Effector memory CD8-positive, alpha-beta T cell (primary cell): ENCODE data around the gene BACH2.

ENCODE experiments used
- ATAC-seq: fragments of 150-1000 bp; cut with Tn5 transposase; replicated peaks from 2 replicates; pipeline ENCODE4 v1.10.0; 2021; ENCODE audit warnings: mild to moderate bottlenecking, moderate library complexity
- DNase-seq, 3 experiments: peaks; one replicate each; pipeline ENCODE4 v3.0.0; 2021
- H3K27ac Mint-ChIP-seq, 2 donors: one replicate each; pipeline ENCODE4 v1.8.0; 2022; ENCODE audit warnings: mild to moderate bottlenecking in 2 of 2, mixed read lengths in 2 of 2, moderate library complexity in 2 of 2
- H3K27me3 Mint-ChIP-seq, 2 donors: one replicate each; pipeline ENCODE4 v1.8.0; 2022; ENCODE audit warnings: mixed read lengths in 2 of 2
- H3K36me3 Mint-ChIP-seq: one replicate; pipeline ENCODE4 v1.8.0; 2022; ENCODE audit warnings: mild to moderate bottlenecking, moderate library complexity, mixed read lengths; ENCODE audit not compliant: insufficient read depth
- H3K4me1 Mint-ChIP-seq, 2 donors: one replicate each; pipeline ENCODE4 v1.8.0; 2022; ENCODE audit warnings: low read depth in 2 of 2, mixed read lengths in 2 of 2
- H3K4me3 Mint-ChIP-seq, 2 donors: one replicate each; pipeline ENCODE4 v1.8.0; 2022; ENCODE audit warnings: mild to moderate bottlenecking in 2 of 2, mixed read lengths in 2 of 2, moderate library complexity in 2 of 2
- H3K9me3 Mint-ChIP-seq, 2 donors: one replicate each; pipeline ENCODE4 v1.8.0; 2022; ENCODE audit warnings: mixed read lengths in 2 of 2

Gene BACH2

DNA sequence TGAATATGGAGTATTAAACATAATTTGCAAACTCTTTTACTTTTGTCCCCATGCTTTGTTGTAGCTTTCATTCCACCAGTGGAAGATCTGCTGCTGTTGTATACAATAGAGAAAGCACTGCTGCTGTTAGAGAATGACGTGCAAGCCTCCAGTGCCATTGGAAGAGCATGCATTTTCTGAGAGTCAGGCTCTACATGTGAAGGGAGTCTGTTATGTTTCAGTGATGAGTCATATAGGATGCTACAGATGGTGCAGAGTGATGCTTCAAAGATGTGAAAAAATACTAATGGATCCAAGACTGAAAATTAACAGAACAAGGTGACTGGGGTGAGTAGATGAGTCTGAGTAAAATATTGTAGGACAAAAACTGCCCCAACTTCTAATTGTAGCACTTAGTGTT lies 22.4 kb upstream of the BACH2 start:
- Mint-ChIP-seq H3K36me3 (no peaks in the 10 kb centered on the region), H3K4me3 (no peak overlapping the region), H3K4me1 (peaks cover 0 to 6% of the 10 kb centered on the region in 2 donors), H3K27ac (no peak overlapping the region), H3K9me3 (no peaks in the 10 kb centered on the region), H3K27me3 (peaks cover 9 to 14% of the 10 kb centered on the region in 2 donors)
- ATAC-seq (no peak), DNase-seq (no peak)

DNA sequence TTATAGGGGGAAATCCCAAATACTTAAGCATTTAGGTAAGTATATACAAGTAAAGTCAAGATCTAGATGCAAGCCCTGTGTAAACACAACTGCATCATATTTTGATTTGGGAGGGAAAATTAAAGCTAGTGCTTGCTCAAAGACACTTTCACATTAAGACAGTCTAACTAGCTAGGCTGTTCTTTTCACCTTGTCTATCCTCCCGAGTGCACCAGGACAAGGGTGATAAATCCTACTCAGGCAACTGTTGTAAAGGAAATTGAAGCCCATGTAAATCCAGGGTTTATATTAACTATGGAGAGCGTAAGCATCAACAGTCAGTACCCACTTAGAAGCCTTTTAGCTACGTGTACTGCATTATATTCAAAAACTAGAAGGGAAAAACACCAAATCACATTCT lies 19.3 kb upstream of the BACH2 start:
- Mint-ChIP-seq H3K27ac (no peak overlapping the region), H3K4me1 (peaks cover 0 to 6% of the 10 kb centered on the region in 2 donors), H3K27me3 (peaks cover 30 to 36% of the 10 kb centered on the region in 2 donors), H3K9me3 (no peaks in the 10 kb centered on the region), H3K4me3 (no peak overlapping the region), H3K36me3 (no peaks in the 10 kb centered on the region)
- DNase-seq (no peak), ATAC-seq (no peak)

DNA sequence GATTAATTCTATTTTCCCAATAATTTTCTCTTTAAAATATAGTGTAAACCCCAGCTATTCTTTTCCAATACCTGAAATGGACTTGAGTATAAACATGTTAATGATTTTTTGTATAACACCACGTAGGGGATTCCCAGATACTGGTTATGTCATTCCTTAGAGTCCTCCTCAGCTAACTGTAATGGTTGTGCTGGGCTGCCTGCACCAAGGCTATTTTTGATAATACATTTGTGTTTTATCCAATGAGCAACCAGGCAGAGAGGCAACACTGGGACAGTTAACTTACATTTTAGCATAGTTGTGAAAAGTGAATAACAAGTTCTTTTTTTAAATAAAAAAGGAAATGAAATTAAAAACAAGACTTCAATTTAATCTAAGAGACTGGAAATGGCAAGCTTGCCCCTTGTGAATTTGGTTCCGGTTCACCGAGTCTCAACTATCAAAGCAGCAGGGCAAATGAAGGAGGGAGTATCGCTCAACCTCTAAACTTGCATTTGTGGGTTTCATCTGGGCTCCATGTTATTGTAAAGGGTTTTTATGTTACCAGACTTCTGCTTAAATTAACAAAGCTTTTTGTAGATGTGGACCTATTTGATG lies 18.8 kb upstream of the BACH2 start:
- no peak overlapping the region for H3K27ac Mint-ChIP-seq
- no peaks in the 10 kb centered on the region for H3K36me3 Mint-ChIP-seq
- peaks cover 0 to 6% of the 10 kb centered on the region in 2 donors for H3K4me1 Mint-ChIP-seq
- peaks cover 35 to 41% of the 10 kb centered on the region in 2 donors for H3K27me3 Mint-ChIP-seq
- DNase-seq: no peak
- ATAC-seq: no peak
- no peak overlapping the region for H3K4me3 Mint-ChIP-seq
- no peaks in the 10 kb centered on the region for H3K9me3 Mint-ChIP-seq

DNA sequence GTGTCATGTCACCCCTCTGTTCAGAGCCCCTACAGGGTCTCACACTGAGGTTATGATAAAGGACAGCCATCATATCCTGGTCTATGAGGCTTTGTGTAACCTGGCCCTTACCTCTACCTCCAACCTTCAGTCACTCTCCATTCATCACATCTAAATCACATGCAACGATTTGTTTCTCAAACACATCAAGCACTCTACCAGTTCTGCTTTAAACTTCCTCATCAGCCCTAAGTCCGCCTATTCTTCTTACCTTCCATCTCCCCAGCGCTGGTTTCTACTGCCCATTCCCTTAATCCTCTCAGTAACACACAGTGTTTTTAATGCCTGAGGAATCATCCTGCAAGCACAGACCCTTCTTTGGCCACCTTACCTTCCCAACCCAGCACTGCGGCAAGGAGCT lies 17.9 kb upstream of the BACH2 start:
- H3K27ac Mint-ChIP-seq: no peak overlapping the region
- ATAC-seq: no peak

DNA sequence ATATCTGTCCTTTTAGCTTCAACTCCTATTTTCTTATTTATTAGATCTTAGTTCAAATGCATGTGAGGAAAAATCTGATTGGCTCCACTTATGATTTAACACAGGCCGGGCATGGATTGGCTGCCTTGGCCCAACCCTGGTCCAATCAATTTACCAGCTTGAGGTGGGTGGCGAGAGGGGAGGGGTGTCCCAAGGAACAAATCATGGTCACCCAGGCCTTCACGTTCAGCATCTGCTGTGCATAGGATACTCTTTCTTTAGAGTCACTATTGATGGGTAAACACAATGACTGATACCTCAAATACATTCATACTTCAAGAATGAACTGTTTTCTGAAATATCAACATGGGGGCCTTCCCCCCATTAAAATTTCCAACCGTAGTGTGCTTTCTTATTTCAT lies 14.9 kb upstream of the BACH2 start:
- Mint-ChIP-seq H3K27ac (no peak overlapping the region), H3K4me1 (no peaks in the 10 kb centered on the region), H3K4me3 (no peak overlapping the region), H3K9me3 (no peaks in the 10 kb centered on the region), H3K36me3 (no peaks in the 10 kb centered on the region), H3K27me3 (peaks cover 44 to 61% of the 10 kb centered on the region in 2 donors)
- ATAC-seq (no peak), DNase-seq (no peak)

More for the DNA sequence above, 17.9 kb upstream of the BACH2 start:
- Mint-ChIP-seq H3K27me3 (peaks cover 44 to 50% of the 10 kb centered on the region in 2 donors), H3K4me1 (peaks cover 0 to 3% of the 10 kb centered on the region in 2 donors), H3K9me3 (no peaks in the 10 kb centered on the region), H3K4me3 (no peak overlapping the region), H3K36me3 (no peaks in the 10 kb centered on the region)
- DNase-seq: no peak

DNA sequence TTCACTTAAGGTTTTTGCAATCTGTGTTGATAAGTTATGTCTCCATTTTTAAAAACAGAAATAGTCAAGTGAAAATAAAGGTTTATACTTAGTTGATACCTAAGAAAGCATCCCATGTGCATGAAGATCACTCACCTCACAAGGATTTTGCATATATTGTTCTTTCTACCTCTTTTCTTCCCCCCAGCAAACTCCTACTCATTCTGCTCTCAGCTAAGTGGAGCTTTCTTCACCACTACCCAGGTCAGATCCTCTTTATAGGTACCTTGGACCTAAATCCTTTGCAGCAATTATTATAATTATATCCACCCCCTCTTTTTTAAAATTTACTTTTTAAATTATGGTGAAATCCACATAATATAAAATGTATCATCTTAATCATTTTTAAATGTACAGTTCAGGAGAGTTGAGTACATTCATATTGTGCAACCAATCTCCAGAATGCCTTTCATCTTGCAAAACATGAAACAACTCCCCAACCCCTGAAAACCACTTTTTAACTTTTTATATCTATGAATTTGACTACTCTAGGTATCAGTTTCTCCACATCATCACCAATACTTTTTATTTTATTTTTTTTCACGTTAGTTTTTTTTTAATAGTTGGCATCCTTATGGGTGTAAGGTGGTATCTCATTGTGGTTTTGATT lies 9.3 kb upstream of the BACH2 start:
- peaks cover 37 to 57% of the 10 kb centered on the region in 2 donors for H3K27me3 Mint-ChIP-seq
- H3K9me3 Mint-ChIP-seq: no peaks in the 10 kb centered on the region
- no peak overlapping the region for H3K27ac Mint-ChIP-seq
- no peak for ATAC-seq
- H3K4me3 Mint-ChIP-seq: no peak overlapping the region
- H3K4me1 Mint-ChIP-seq: no peaks in the 10 kb centered on the region
- no peaks in the 10 kb centered on the region for H3K36me3 Mint-ChIP-seq
- no peak for DNase-seq

DNA sequence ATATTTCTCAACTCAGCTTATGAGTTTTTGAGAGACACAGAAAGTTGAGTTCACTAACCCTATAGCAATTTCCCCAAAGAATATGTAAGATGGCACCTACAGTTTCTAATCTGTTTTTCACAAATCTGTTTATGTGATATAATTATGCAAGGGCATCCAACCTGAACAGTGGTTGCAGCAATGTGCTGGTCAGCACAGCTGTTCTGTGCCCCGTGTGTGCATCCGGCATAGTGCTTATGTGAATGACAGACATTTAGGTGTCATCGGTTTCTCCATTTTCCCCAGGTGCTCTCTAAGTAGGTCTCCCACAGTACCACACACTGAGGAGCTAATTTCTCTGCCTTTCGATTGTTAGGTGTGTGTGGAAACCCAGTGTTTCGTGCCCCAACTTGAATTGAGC lies 7.7 kb upstream of the BACH2 start:
- Mint-ChIP-seq H3K4me1 (no peaks in the 10 kb centered on the region), H3K4me3 (no peak overlapping the region), H3K27me3 (peaks cover 35 to 53% of the 10 kb centered on the region in 2 donors), H3K9me3 (no peaks in the 10 kb centered on the region), H3K36me3 (no peaks in the 10 kb centered on the region), H3K27ac (no peak overlapping the region)
- ATAC-seq (peak; percentile 16), DNase-seq (no peak)

DNA sequence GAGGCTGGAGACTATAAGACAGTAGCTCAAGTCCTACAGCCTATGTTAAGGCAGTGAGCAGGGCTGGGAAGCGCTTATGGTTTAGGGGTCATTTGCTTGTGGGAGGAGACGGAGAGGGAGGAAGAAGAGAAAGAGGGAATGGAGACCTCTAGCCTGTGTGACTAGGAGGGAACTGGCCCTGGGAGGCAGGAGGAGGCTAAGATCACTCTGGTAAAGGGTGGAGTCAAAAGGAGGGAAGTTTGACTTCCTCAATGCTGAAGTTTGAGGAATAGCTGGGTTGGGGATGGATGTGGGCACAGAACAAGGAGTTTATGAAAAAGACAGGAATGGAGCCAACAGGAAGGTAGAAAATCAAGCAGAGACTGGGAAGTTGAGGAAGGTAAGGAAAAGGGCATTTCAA lies 6.4 kb upstream of the BACH2 start:
- Mint-ChIP-seq H3K4me1 (no peaks in the 10 kb centered on the region), H3K4me3 (no peak overlapping the region), H3K27ac (no peak overlapping the region), H3K9me3 (no peaks in the 10 kb centered on the region), H3K27me3 (peaks cover 37 to 48% of the 10 kb centered on the region in 2 donors), H3K36me3 (no peaks in the 10 kb centered on the region)
- DNase-seq: no peak
- ATAC-seq: no peak

DNA sequence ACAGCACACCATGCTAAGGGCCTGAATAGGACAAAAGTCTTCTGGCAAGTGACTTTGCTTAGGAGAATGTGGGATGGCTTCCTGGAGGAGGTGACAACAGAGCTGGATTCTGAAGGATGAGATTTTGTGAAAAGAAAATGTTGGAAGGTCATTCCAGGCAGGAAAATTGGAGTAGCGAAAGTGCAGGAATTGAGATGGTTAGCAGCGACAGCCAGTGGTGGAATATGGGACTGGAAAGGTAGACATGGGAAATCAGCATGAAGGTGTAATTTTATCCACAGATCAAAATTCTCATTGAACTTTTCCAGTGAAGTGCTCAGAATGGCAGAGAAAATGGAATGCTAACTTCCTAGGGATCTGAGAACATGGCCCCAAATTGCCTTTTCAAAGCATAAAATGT lies 5.7 kb upstream of the BACH2 start:
- DNase-seq (no peak), ATAC-seq (no peak)
- no peak overlapping the region for H3K27ac Mint-ChIP-seq
- no peak overlapping the region for H3K4me3 Mint-ChIP-seq
- no peaks in the 10 kb centered on the region for H3K9me3 Mint-ChIP-seq
- no peaks in the 10 kb centered on the region for H3K4me1 Mint-ChIP-seq
- peaks cover 37 to 48% of the 10 kb centered on the region in 2 donors for H3K27me3 Mint-ChIP-seq
- peaks cover 3% of the 10 kb centered on the region for H3K36me3 Mint-ChIP-seq

DNA sequence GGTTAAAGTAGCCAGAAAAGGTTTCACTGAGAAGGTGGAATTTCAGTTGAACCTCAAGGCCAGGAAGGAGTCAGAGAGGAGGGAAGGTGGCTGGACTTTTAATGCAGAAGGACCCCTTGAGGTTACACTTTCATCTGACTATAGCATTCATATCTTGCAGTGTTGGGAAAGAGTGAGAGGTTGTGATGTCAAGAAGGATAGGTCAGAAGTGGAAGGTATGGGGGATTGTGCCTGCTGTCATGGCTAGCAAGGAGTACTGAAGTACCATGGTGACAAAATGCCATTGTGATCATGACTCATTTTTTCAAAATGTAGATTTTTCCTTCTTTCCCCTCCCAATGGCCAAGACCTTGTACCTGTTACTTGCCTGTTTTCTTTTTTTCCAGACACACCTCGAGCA lies 5.2 kb upstream of the BACH2 start:
- Mint-ChIP-seq H3K4me1 (no peaks in the 10 kb centered on the region), H3K4me3 (no peak overlapping the region), H3K9me3 (no peaks in the 10 kb centered on the region), H3K27ac (no peak overlapping the region), H3K27me3 (peaks cover 37 to 44% of the 10 kb centered on the region in 2 donors), H3K36me3 (peaks cover 6% of the 10 kb centered on the region)
- DNase-seq (no peak), ATAC-seq (no peak)

DNA sequence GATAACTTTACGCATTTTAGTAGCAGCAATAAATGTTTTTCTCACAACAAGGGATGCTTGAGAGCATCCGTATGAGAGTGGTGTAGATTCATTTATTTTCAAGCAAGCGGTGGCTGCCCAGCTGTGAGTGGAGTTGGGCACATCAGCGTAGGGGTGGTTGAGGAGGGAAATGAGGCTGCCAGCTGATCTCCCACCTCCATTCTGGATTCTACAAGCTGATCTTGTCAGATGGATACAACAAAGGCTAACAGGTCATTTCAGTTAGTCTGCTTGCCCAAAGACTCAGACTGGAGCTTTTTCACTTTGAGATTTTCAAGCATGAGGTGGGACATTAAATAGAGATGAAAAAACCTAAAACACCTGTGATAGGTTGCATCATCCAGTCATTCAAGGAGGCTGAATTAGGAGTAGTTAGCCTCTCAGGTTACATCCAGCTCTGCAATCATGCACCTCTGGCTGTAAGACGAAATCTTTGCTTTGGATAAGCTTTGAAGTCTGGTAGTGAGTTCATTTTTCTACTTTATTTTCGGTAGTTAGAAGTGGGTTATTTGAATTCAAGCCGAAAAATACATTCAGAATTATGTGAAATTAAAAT lies 1.9 kb upstream of the BACH2 start:
- Mint-ChIP-seq H3K27ac (no peak overlapping the region), H3K4me1 (peaks cover 0 to 8% of the 10 kb centered on the region in 2 donors)

DNA sequence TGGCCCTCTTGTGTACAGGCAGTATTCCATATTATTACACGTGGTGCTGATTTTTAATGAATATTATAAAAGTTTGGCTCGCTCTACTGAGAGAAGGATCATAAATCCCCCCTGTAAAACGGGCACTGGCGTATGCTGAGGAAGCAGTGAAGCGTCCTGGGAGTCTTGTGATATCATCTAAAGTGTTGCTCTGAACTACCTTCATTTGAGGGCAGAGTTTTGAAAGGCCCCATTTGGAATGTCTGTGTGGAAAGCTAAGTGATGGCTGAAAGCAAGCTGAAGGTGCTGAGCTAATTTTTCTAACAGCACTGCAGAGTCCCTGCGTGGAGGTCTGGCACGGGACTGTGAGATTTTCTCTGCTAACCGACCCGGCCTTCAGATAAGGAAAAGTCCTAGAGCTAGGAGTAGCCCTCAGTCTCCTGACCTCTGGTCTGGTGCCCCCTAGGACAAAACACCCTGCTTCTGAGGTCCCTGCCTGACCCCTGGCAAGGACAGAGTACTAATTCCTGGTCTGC lies 1.3 kb upstream of the BACH2 start:
- no peaks in the 10 kb centered on the region for H3K9me3 Mint-ChIP-seq
- H3K27ac Mint-ChIP-seq: peak overlapping the region; percentile 88 to 89
- H3K4me1 Mint-ChIP-seq: peaks cover 0 to 8% of the 10 kb centered on the region in 2 donors
- H3K4me3 Mint-ChIP-seq: peak overlapping the region; percentile 56 to 81
- H3K36me3 Mint-ChIP-seq: peaks cover 36% of the 10 kb centered on the region
- DNase-seq (no peak), ATAC-seq (no peak)
- peaks cover 28% of the 10 kb centered on the region in 2 donors for H3K27me3 Mint-ChIP-seq

More for the DNA sequence above, 1.9 kb upstream of the BACH2 start:
- DNase-seq (no peak), ATAC-seq (no peak)
- no peak overlapping the region for H3K4me3 Mint-ChIP-seq
- H3K36me3 Mint-ChIP-seq: peaks cover 36% of the 10 kb centered on the region
- H3K9me3 Mint-ChIP-seq: no peaks in the 10 kb centered on the region
- H3K27me3 Mint-ChIP-seq: peaks cover 34% of the 10 kb centered on the region in 2 donors

DNA sequence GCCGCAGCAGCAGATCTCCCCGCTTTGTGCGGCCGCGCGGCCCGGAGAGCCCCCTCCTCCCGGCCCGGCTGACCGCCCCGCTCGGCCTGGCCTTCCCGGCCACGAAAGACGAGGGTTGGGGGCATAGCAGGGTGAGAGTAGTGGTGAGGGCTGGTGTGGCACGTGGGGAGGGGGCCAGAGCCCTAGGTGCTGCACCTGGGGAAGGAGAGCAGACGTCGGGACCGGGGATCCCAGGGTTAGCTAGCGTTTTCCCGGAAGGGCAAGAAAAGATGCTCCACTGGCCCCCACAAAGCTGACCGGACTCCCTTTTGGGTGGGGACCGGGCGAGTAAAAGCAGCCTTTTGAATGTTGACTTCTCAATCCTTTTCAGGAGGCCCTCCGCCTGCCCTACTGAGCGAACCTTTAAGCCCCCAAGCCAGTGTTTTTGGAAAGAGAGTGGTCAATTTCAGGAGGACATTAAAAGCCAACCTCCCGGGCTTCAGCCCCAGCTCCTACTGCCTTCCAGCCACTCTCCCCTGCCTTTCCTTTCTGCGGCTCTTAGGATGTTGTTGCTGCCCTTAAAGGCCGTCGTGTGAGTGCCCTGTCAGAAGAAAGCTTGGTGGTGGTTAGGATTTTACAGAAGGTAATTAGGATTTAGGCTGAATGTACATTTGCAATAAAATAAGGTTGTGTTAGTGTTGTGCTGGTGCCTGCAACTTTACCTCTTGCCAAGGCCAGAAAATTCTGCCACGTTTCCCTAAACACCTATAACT lies 648 bp upstream of the BACH2 start:
- H3K27me3 Mint-ChIP-seq: peaks cover 22 to 23% of the 10 kb centered on the region in 2 donors
- peak in 1 of 3 experiments; percentile 6 for DNase-seq
- no peaks in the 10 kb centered on the region for H3K9me3 Mint-ChIP-seq
- peaks cover 36% of the 10 kb centered on the region for H3K36me3 Mint-ChIP-seq
- ATAC-seq: no peak
- H3K4me3 Mint-ChIP-seq: peak overlapping the region; percentile 81
- peak overlapping the region; percentile 88 to 89 for H3K27ac Mint-ChIP-seq
- peaks cover 0 to 8% of the 10 kb centered on the region in 2 donors for H3K4me1 Mint-ChIP-seq
